ENCODE results near the gene SEMA5B.

The SEMA5B gene

GRCh38 chr3:123054931-123055330 is 27.4 kb upstream of the SEMA5B start:
- DNase-seq (ENCODE audit: low read depth), result no peak

- DNase-seq (ENCODE audit: low read depth), result no peak
Measured at GRCh38 chr3:123054109-123054778, 26.7 kb upstream of the SEMA5B start.

- DNase-seq (ENCODE audit: low read depth), result no peak
Measured at GRCh38 chr3:123053107-123053506, 25.5 kb upstream of the SEMA5B start.

- DNase-seq (ENCODE audit: low read depth), result no peak
Measured at GRCh38 chr3:123050666-123051065, 23.1 kb upstream of the SEMA5B start.

GRCh38 chr3:123048480-123049237 is 21.1 kb upstream of the SEMA5B start:
- DNase-seq (ENCODE audit: low read depth), result no peak

GRCh38 chr3:123047062-123047319 is 19.4 kb upstream of the SEMA5B start:
- DNase-seq (ENCODE audit: low read depth), result no peak

GRCh38 chr3:123046262-123047061 is 18.9 kb upstream of the SEMA5B start:
- DNase-seq (ENCODE audit: low read depth), result peak; percentile 66

GRCh38 chr3:123044981-123045763 is 17.6 kb upstream of the SEMA5B start:
- DNase-seq (ENCODE audit: low read depth), result no peak

- no peak for DNase-seq (ENCODE audit: low read depth)
Measured at GRCh38 chr3:123042413-123042812, 14.8 kb upstream of the SEMA5B start.

GRCh38 chr3:123039178-123039577 is 11.6 kb upstream of the SEMA5B start:
- DNase-seq (ENCODE audit: low read depth), result no peak

- no peak for DNase-seq (ENCODE audit: low read depth)
Measured at GRCh38 chr3:123038751-123039150, 11.2 kb upstream of the SEMA5B start.

GRCh38 chr3:123037015-123037375 is 9.4 kb upstream of the SEMA5B start:
- DNase-seq (ENCODE audit: low read depth), result no peak

GRCh38 chr3:123036352-123037014 is 8.9 kb upstream of the SEMA5B start:
- no peak for DNase-seq (ENCODE audit: low read depth)

- DNase-seq (ENCODE audit: low read depth), result no peak
Measured at GRCh38 chr3:123034996-123035395, 7.4 kb upstream of the SEMA5B start.

GRCh38 chr3:123034120-123034519 is 6.6 kb upstream of the SEMA5B start:
- DNase-seq (ENCODE audit: low read depth), result no peak

GRCh38 chr3:123032057-123032456 is 4.5 kb upstream of the SEMA5B start:
- DNase-seq (ENCODE audit: low read depth), result no peak

GRCh38 chr3:123031051-123031450 is 3.5 kb upstream of the SEMA5B start:
- no peak for DNase-seq (ENCODE audit: low read depth)

- DNase-seq (ENCODE audit: low read depth), result peak; percentile 35
Measured at GRCh38 chr3:123028233-123028828, 768 bp upstream of the SEMA5B start.

GRCh38 chr3:123026565-123027291 is 835 bp downstream of the SEMA5B start:
- DNase-seq (ENCODE audit: low read depth), result no peak

- DNase-seq (ENCODE audit: low read depth), result no peak
Measured at GRCh38 chr3:123025642-123026521, 1.7 kb downstream of the SEMA5B start.
